GM12878 (cell line): ENCODE data around the gene TAAR8. TPM values are rescaled to one million over a fixed set of nuclear protein-coding genes. Genes with fewer than 3 reads are reported as not detected.
A peak's percentile ranks its signal among the peaks of the same experiment; 100 is the strongest.

ENCODE experiments used
- ASH2L ChIP-seq: fragments of 300-600, 200-600 bp; sonication (generic); IDR thresholded peaks from 2 replicates; pipeline ENCODE4 v1.6.1; 2017; ENCODE audit warnings: low read depth, mild to moderate bottlenecking, borderline replicate concordance
- EGR1 ChIP-seq, 2 experiments: IDR thresholded peaks; 1 replicate in 1 of 2; 2 replicates in 1 of 2; pipeline ENCODE4 v1.6.1; 2011 to 2012; ENCODE audit warnings: low read depth in 2 of 2, low read length in 2 of 2, borderline replicate concordance in 1 of 2, mild to moderate bottlenecking in 1 of 2, moderate library complexity in 1 of 2
- HDGF ChIP-seq: fragments of 450-650 bp; IDR thresholded peaks from 2 replicates; pipeline ENCODE4 v1.6.1; 2016; ENCODE audit warnings: antibody characterized with exemption
- MEF2B ChIP-seq: fragments of 450-650 bp; IDR thresholded peaks from 2 replicates; pipeline ENCODE4 v1.6.1; 2018; ENCODE audit warnings: mild to moderate bottlenecking, moderate library complexity; ENCODE audit not compliant: partially characterized antibody, poor library complexity, severe bottlenecking
- MYC ChIP-seq: IDR thresholded peaks from 2 replicates; pipeline ENCODE4 v1.6.1; 2011; ENCODE audit warnings: mild to moderate bottlenecking, low read length, moderate library complexity, inconsistent platforms; ENCODE audit not compliant: insufficient read depth, insufficient replicate concordance, insufficient read length, severe bottlenecking
- PAX8 ChIP-seq: fragments of 450-650 bp; IDR thresholded peaks from 2 replicates; pipeline ENCODE4 v1.6.1; 2017; ENCODE audit warnings: mild to moderate bottlenecking, moderate library complexity
- SPI1 ChIP-seq: IDR thresholded peaks from 2 replicates; pipeline ENCODE4 v1.6.1; 2011; ENCODE audit warnings: low read depth, mild to moderate bottlenecking, low read length, moderate library complexity, borderline replicate concordance; ENCODE audit not compliant: insufficient read depth
- SREBF1 ChIP-seq: IDR thresholded peaks from 2 replicates; pipeline ENCODE4 v1.6.1; 2012; ENCODE audit warnings: mild to moderate bottlenecking, low read length
- SUPT20H ChIP-seq: IDR thresholded peaks from 2 replicates; pipeline ENCODE4 v1.6.1; 2011; ENCODE audit warnings: low read depth, mild to moderate bottlenecking, low read length, moderate library complexity, borderline replicate concordance; ENCODE audit not compliant: control insufficient read depth
- YY1 ChIP-seq: IDR thresholded peaks from 2 replicates; pipeline ENCODE4 v1.6.1; 2011; ENCODE audit warnings: low read depth, mild to moderate bottlenecking, low read length
- polyA plus RNA-seq, 11 experiments: library from polyadenylated mRNA; depleted of rRNA in 4 of 11; unstranded in 6 of 11; stranded (reverse) in 5 of 11; fragments of >200 nt; fragmentation: Nextera tagmentation in 4 of 11; fragmentation: Illumina TruSeq in 1 of 11; extraction: Ambion mirVana in 4 of 11; extraction: Trizol in 1 of 11; gene quantifications; 1 replicate in 1 of 11; 2 replicates in 10 of 11; pipeline versions ENCODE4 v1.2.1 to v1.2.3, GENCODE V29; 2011 to 2016; ENCODE audit warnings: inconsistent platforms in 2 of 11, missing spikeins in 2 of 11, low read depth in 1 of 11
- total RNA-seq, 4 experiments: library from RNA; depleted of rRNA in 3 of 4; stranded (reverse); fragments of >200 nt in 3 of 4; fragmentation: Illumina TruSeq in 1 of 4; extraction: Trizol in 1 of 4; gene quantifications; 2 replicates each; pipeline versions ENCODE4 v1.2.1 to v1.2.3, GENCODE V29; 2013 to 2021
- TF ChIP-seq, protein P1 (sequence below): IDR thresholded peaks from 2 replicates; pipeline ENCODE4 v1.6.1; 2012; ENCODE audit warnings: improper control_type of control experiment, low read depth, low read length; ENCODE audit not compliant: insufficient replicate concordance
- TF ChIP-seq, protein P2 (sequence below): IDR thresholded peaks from 2 replicates; pipeline ENCODE4 v1.6.1; 2012; ENCODE audit warnings: mild to moderate bottlenecking, low read depth, low read length
- TF ChIP-seq, protein P3 (sequence below), 3 experiments: IDR thresholded peaks in 2 of 3; conservative IDR thresholded peaks in 1 of 3; 2 replicates each; pipeline ENCODE4 v1.5.1; 2011; ENCODE audit warnings: low read depth in 3 of 3, low read length in 3 of 3, mild to moderate bottlenecking in 3 of 3, control low read depth in 2 of 3, moderate library complexity in 2 of 3, inconsistent platforms in 1 of 3, mixed read lengths in 1 of 3; ENCODE audit not compliant: control insufficient read depth in 2 of 3, insufficient read depth in 1 of 3; ENCODE audit errors: extremely low read depth in 1 of 3
- TF ChIP-seq, protein P4 (sequence below): fragments of 450-650 bp; IDR thresholded peaks from 2 replicates; pipeline ENCODE4 v1.6.1; 2017; ENCODE audit warnings: mild to moderate bottlenecking

The TAAR8 gene
- total and polyA plus RNA-seq, 10 of the 15 experiments (the other 5 are each of a cell fraction or from before 2014, with no cell fraction given) = not detected

DNA sequence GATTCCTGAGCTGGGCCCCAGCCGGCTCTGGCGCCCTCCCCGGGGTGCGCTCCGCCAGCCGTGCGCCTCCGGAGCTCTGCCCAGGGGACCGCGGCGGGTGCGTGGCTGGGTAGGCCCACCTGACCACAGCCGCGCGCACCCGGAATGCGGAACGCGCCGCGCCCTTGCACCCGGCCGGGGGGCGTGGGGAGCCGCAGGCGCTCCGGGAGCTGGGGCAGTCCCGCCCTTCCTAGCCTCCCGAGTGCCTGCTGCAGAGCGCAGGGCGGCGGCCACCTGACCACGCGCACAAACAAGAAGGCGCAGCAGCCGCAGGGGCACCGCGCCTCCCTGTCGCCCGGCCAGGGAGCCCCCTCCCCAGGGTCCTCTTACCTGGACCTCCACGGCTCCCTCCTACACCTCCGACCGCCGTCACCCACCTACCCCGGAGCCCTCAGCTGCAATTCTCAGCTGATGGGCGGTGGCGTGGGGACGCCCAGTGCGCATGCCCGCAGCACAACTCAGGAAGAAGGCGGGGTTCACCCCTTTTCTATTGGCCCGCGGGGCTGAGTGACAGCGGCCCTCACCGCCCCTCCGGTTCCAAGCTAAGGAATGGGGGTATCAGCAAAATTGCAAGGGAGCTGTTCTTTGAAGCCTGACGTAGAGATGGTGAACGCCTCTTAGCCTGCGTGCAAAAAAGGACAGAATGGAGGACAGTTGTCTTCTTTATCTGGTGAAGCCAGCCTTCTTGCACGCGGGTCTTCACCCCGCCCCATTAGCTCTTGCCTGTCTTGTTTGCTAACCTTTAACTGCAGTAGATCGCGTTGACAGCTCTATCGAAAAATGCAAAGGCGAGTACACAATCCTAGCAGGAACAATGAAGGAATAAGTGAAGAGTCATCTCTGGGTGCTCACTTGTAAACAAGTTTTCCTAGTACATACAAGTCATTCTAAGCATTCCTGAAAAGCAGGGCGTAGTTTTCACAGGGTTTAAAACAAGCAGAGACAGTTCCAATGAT, 39.5 kb upstream of the TAAR8 start, which contains the start of gene STX7 (continued):
- TF ChIP-seq, protein P1, sequence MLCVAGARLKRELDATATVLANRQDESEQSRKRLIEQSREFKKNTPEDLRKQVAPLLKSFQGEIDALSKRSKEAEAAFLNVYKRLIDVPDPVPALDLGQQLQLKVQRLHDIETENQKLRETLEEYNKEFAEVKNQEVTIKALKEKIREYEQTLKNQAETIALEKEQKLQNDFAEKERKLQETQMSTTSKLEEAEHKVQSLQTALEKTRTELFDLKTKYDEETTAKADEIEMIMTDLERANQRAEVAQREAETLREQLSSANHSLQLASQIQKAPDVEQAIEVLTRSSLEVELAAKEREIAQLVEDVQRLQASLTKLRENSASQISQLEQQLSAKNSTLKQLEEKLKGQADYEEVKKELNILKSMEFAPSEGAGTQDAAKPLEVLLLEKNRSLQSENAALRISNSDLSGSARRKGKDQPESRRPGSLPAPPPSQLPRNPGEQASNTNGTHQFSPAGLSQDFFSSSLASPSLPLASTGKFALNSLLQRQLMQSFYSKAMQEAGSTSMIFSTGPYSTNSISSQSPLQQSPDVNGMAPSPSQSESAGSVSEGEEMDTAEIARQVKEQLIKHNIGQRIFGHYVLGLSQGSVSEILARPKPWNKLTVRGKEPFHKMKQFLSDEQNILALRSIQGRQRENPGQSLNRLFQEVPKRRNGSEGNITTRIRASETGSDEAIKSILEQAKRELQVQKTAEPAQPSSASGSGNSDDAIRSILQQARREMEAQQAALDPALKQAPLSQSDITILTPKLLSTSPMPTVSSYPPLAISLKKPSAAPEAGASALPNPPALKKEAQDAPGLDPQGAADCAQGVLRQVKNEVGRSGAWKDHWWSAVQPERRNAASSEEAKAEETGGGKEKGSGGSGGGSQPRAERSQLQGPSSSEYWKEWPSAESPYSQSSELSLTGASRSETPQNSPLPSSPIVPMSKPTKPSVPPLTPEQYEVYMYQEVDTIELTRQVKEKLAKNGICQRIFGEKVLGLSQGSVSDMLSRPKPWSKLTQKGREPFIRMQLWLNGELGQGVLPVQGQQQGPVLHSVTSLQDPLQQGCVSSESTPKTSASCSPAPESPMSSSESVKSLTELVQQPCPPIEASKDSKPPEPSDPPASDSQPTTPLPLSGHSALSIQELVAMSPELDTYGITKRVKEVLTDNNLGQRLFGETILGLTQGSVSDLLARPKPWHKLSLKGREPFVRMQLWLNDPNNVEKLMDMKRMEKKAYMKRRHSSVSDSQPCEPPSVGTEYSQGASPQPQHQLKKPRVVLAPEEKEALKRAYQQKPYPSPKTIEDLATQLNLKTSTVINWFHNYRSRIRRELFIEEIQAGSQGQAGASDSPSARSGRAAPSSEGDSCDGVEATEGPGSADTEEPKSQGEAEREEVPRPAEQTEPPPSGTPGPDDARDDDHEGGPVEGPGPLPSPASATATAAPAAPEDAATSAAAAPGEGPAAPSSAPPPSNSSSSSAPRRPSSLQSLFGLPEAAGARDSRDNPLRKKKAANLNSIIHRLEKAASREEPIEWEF = peak; percentile 31
- 0 out of 3 replicates have a peak, but pooled peaks of 1 of the 2 experiments have one; percentile 31 for TF ChIP-seq EGR1 (IDR thresholded peaks at IDR 0.05; ENCODE audit: borderline replicate concordance in 1 of 2, low read depth in 2 of 2, low read length in 2 of 2)
- TF ChIP-seq, protein P2, sequence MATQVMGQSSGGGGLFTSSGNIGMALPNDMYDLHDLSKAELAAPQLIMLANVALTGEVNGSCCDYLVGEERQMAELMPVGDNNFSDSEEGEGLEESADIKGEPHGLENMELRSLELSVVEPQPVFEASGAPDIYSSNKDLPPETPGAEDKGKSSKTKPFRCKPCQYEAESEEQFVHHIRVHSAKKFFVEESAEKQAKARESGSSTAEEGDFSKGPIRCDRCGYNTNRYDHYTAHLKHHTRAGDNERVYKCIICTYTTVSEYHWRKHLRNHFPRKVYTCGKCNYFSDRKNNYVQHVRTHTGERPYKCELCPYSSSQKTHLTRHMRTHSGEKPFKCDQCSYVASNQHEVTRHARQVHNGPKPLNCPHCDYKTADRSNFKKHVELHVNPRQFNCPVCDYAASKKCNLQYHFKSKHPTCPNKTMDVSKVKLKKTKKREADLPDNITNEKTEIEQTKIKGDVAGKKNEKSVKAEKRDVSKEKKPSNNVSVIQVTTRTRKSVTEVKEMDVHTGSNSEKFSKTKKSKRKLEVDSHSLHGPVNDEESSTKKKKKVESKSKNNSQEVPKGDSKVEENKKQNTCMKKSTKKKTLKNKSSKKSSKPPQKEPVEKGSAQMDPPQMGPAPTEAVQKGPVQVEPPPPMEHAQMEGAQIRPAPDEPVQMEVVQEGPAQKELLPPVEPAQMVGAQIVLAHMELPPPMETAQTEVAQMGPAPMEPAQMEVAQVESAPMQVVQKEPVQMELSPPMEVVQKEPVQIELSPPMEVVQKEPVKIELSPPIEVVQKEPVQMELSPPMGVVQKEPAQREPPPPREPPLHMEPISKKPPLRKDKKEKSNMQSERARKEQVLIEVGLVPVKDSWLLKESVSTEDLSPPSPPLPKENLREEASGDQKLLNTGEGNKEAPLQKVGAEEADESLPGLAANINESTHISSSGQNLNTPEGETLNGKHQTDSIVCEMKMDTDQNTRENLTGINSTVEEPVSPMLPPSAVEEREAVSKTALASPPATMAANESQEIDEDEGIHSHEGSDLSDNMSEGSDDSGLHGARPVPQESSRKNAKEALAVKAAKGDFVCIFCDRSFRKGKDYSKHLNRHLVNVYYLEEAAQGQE = no peak
- no peak for TF ChIP-seq SREBF1
- TF ChIP-seq, protein P3, sequence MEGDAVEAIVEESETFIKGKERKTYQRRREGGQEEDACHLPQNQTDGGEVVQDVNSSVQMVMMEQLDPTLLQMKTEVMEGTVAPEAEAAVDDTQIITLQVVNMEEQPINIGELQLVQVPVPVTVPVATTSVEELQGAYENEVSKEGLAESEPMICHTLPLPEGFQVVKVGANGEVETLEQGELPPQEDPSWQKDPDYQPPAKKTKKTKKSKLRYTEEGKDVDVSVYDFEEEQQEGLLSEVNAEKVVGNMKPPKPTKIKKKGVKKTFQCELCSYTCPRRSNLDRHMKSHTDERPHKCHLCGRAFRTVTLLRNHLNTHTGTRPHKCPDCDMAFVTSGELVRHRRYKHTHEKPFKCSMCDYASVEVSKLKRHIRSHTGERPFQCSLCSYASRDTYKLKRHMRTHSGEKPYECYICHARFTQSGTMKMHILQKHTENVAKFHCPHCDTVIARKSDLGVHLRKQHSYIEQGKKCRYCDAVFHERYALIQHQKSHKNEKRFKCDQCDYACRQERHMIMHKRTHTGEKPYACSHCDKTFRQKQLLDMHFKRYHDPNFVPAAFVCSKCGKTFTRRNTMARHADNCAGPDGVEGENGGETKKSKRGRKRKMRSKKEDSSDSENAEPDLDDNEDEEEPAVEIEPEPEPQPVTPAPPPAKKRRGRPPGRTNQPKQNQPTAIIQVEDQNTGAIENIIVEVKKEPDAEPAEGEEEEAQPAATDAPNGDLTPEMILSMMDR (IDR thresholded peaks at IDR 0.05 in 2 of 3, conservative IDR thresholded peaks at IDR 0.05 in 1 of 3; ENCODE audit: control insufficient read depth in 2 of 3, extremely low read depth in 1 of 3, insufficient read depth in 1 of 3, low read depth in 3 of 3, low read length in 3 of 3) = no peak
- TF ChIP-seq YY1 = no peak
- TF ChIP-seq MEF2B = no peak
- TF ChIP-seq MYC = no peak
- no peak for TF ChIP-seq PAX8
- TF ChIP-seq HDGF = 0 out of 2 replicates have a peak, but pooled peaks have one; percentile 47
- TF ChIP-seq, protein P4, sequence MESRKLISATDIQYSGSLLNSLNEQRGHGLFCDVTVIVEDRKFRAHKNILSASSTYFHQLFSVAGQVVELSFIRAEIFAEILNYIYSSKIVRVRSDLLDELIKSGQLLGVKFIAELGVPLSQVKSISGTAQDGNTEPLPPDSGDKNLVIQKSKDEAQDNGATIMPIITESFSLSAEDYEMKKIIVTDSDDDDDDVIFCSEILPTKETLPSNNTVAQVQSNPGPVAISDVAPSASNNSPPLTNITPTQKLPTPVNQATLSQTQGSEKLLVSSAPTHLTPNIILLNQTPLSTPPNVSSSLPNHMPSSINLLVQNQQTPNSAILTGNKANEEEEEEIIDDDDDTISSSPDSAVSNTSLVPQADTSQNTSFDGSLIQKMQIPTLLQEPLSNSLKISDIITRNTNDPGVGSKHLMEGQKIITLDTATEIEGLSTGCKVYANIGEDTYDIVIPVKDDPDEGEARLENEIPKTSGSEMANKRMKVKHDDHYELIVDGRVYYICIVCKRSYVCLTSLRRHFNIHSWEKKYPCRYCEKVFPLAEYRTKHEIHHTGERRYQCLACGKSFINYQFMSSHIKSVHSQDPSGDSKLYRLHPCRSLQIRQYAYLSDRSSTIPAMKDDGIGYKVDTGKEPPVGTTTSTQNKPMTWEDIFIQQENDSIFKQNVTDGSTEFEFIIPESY = no peak
- TF ChIP-seq SUPT20H = no peak
- TF ChIP-seq ASH2L = no peak
- TF ChIP-seq SPI1 = no peak; the same call in 1 of the 2 replicates
